Hippocampal formation (tissue), 2 donors: ENCODE results near the gene INCENP.

ENCODE experiments used
- DNase-seq, 2 donors: peaks; one replicate each; lab custom pipeline; 2025; lab: John Stamatoyannopoulos, UW

INCENP gene

DNA sequence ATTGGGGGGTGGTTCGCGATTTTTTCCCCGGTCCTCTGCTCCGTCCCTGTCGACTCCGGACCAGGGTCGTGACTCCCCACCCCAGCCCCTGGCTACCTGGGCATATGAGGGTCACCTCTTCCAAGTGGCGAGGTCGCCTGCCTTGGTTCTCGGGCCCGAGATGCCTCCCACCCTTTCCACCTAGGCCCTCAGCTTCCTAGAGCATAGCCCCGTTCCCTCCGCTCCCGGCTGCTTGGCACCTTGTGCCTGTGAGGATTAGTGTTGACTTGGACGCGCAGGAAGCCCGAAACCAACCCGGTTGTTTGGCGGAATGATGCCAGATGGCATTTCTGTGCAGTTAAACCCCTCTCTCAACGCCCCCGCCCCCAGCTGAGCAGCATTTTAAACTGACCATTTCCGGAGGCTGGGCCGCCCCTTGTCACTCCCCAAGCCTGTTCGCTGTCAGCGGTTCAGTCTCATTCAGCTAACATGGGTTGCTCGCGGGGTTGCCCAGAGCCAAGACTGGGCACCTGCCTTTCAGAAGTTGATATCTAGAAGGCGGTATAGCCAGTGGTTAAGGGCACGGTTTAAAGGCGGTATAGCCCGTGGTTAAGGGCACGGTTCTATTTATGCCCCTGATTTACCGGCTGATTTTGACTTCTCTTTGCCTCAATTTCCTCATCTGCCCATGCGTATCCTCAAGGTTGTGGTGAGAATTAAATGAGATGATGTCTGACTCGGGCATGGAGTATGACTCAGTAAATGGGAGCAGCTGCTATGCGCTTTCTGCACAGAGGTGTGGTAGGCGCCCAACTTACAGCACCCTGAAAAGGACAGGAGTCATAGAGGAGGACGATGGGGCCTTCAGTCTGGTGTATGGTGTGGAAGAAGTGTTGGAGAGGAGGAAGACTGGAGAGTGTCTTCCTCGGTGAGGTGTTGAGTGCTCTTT lies 639 bp downstream of the INCENP start:
- no peak for DNase-seq

DNA sequence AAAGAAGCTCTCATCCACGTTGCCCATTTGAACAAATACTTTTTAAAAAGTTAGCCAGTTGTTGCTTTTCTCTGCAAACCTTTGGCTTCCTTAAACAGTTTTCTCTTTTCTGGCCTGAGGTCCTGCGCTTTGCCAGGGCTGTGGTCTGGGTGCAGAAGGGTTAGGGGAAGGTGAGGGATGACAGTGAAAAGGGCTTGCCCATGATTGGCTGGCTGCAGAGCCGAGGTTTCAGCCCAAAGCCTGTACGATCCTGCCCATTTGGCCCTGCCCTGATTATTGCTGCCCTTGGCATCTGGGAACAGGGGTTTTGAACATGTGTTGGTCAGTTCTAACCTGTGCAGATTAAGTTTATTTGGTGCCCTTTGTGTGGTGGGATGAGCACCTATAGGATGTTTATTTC lies 1.5 kb downstream of the INCENP start:
- DNase-seq, result no peak

DNA sequence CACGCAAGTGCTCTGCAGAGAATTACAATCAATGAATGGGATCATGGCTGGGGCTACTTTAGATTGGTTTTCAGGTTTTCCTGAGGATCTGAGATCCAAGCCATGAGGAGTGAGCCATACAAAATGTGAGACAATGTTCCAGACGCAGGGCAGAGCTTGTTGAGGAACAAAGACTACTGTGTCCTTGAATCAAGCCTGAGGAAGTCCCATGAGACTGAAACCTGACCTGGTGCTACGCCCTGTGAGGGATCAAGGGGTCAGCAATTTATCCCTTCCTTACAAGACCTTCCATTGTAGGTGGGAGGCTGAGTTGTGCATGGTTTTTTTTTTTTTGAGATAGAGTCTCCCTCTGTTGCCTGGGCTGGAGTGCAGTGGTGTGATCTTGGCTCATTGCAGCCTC lies 2.1 kb downstream of the INCENP start:
- no peak for DNase-seq

DNA sequence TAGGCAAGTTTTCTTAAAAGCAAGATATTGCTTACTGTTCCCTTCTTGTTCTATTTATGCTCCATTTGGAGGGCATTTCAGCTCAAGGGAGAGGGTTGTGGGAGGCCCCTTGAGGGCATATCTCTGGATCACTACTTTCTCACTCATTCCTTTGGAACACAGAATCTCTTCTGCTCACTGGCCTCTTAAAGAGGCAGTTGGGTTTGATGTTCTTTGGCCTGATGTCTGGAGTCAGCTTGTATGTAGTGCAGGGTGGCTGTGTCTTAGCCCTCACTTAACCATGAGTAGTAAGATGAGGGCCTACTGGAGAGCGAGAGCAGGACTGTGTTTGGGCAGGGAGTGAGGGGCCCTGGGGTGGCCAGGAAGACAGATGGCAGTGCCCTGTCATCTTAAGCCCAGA lies 3.6 kb downstream of the INCENP start:
- DNase-seq, result no peak

DNA sequence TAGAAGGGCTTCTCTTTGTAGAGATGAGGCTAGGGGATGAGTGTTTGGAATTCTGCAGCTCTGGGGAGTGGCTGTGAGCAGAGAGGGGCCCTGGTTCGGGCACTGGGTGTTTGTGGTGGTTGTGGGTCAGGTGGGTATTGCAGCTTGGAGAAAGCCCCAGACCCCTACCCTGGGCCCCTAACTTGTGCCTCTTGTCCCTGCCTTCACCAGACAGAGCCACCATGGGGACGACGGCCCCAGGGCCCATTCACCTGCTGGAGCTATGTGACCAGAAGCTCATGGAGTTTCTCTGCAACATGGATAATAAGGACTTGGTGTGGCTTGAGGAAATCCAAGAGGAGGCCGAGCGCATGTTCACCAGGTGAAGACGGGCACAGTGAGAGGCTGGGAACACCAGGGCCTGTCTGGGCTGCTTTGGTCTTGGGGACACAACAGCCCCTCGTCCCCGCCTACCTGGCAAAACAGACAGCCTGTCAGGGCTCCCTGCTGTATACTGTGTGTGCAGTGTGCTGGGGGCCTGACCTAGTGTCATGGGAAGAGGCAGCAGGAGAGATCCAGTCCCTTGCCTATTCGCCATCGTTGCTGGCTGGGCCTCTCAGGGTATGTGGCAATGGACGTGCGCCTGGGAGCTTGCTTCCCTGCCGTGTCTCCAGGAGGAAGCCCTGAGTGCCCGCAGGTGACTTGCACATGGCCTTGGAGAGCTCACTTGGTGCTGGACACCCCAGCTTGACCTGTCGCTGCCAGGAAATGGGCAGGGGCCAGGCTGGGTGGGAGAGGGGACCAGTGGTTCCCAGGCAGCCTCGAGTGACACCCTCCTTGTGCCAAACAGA lies 4.3 kb downstream of the INCENP start:
- DNase-seq, result no peak

DNA sequence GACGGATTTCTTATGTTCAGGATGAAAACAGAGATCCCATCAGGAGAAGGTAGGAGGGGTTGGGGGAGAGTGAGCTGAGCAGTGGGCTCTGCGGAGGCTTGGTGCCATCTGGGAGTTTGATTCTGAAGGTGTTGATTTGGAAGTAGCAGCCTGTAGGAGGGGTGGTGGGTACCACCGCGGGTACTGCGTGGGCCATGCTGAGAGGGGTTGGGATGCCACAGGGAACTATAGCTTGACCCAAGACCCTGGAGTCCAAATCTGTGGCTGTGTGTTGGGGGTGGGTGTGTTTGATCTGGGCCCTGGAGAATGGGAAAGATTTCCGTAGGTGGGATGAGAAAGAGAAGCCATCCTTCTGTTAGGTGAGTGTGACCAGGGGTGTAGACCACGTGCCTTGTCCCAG lies 5.0 kb downstream of the INCENP start:
- no peak for DNase-seq

DNA sequence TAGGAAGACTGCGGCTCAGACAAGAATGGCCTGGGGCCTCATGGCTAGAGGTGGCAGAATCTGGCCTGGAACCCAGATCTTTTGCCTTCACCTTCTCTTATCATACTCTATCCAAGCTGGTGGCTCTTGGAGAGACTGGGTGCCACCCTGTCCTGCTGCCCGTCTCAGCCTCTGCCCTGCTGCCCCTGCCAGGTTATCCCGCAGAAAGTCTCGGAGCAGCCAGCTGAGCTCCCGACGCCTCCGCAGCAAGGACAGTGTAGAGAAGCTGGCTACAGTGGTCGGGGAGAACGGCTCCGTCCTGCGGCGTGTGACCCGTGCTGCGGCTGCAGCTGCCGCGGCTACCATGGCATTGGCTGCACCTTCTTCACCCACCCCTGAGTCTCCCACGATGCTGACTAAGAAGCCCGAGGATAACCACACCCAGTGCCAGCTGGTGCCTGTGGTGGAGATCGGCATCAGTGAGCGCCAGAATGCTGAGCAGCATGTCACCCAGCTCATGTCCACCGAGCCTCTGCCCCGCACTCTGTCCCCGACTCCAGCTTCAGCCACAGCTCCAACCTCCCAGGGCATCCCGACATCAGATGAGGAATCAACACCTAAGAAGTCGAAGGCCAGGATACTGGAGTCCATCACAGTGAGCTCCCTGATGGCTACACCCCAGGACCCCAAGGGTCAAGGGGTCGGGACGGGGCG lies 5.9 kb downstream of the INCENP start:
- no peak for DNase-seq

DNA sequence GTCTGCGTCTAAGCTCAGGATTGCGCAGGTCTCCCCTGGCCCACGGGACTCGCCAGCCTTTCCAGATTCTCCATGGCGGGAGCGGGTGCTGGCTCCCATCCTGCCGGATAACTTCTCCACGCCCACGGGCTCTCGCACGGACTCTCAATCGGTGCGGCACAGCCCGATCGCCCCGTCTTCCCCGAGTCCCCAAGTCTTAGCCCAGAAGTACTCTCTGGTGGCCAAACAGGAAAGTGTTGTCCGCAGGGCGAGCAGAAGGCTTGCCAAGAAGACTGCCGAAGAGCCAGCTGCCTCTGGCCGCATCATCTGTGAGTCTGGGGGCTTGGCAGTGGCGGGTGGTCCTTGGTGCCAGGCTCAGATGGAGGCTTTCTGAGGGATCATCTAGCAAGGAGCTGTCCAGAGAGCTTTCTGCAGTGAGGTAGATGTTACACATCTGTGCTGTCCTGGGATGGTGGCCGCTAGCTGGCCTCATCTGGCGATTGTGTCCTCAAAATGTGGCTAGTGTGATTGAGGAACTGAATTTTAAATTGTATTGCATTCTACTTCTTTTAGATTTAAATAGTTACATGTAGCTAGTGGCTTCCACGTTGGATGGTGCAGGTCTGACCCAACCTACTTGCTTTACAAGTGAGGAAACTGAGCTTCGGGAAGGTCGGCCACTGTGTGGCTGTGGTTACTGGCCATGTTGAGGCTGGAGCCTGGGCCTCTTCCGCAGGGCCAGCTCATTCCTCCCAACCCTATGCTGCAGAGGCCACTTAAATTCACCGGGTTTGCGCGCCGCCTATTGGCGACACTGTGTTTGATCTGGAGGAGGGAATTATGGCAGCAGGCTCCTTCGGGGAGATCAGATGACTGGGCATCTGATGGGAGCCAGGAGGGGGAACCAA lies 6.7 kb downstream of the INCENP start:
- DNase-seq, result no peak

DNA sequence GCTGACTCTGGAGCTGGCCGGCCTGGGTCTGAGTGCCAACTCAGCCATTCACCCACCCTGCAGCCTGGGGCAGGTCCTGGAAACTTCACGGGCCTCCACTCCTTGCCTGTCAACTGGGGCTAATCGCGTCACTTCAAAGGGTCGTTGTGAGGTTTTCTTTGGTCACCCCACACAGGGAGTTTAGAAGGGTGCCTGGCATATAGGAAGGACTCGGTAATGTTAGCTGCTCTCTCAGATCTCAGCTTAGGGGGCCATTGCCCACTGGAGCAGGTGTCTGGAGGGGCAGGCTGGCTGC lies 7.3 kb downstream of the INCENP start:
- no peak for DNase-seq

DNA sequence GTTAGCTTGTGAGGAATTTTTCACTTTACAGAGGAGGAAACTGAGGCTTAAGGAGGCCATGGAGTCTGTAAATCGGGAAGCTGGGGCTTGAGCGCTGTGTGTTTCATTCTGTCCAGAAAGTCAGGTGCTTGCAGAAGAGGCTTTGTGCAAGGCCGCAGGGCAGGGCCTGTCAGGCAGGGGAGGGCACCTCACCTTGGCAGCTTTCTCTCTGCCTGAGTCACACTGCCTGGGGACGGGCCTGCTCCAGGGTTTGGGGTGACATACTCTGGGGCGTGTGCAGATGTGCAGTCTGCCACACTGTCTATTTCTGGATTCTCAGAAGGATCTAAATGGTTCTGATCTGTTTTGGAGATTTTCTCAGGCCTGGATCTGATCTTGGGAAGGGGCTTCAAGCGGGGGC lies 8.4 kb downstream of the INCENP start:
- no peak for DNase-seq

DNA sequence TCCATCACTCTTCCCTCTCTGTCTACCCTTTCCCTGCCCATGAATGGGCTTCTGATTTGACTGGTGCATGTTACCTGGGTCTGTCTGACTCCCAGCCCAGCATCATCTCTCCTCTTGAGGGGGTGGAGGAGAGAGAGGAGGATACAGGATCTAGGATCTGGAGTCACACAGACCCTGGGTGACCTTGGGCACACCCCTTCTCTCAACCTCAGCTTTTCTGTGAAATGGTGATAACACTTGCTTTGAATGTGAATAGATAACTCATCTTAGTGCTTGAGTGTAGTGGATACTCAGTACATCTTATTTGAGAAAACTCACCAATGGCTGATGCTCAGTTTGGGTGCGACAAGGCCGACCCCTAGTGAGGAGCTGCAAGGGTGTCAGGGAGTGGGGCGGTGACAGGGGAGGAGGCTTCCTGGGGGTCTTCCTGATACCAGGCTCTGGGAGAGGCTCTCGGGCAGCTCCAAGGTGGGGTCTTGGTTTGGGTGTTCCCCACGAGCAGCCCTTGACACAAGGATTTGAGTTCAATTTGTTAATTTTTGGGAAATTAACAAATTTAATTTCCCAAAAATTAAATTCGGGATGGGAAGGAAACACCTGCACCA lies 9.0 kb downstream of the INCENP start:
- no peak for DNase-seq

DNA sequence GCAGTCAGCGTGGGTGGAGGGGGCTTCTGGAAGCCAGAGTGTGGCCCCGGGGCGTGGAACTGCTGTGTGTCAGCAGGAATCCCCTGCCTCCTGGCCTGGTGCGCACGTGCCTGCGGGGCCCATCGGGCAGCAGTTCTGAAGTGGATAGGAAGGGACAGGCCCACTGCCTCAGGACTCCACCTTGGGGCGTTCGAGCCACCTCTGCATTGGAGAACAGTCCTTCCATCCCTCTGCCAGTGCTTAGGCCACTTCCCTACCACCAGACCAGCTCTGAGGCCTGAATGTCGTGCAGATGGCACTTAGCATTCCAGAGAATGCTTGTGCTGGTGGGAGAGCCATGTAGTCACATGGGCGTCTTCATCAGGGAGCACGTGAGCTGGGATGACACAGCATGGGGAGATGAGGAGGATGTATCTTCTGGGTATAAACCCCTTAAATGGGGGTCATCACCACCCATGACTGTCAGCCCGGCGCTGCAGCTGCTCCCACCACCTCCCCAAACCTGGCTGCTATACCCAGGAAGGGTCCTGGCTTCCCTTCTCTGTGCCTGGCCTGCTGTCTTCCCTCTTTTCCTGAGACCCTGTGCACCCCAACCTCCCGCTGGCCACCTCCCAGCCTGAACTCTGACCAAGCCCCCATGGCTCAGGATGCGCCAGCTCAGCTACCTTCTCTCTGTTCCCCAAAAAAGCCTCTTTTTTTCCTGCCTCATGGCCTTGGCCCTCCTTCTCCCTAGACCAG lies 9.7 kb downstream of the INCENP start:
- no peak for DNase-seq

DNA sequence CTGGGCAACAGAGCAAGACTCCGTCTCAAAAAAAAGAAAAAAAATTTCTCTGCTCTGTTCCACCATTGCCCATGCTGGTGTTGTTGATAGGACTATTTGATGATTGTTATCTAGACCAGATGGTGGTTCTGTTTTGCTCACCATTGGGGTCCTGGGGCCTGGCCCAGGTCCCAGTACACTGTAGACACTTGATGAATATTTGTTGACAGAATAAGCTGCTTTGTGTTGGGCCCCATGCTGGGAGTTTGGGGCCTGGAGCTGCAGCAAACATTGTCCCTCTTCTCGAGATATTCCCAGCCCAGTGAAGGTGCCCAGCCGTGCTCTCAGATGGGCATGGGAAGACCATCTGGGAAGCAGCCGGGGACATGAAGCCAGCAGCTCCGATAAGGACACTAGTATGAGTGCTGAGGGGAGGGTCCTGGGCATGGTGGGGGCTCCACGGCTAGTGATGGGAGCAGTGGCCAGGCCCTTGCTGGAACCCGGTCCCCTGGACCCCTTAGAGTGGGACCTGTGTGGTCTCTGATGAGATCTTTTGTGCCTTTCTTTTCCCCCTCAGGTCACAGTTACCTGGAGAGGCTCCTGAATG lies 13.6 kb downstream of the INCENP start:
- no peak for DNase-seq

DNA sequence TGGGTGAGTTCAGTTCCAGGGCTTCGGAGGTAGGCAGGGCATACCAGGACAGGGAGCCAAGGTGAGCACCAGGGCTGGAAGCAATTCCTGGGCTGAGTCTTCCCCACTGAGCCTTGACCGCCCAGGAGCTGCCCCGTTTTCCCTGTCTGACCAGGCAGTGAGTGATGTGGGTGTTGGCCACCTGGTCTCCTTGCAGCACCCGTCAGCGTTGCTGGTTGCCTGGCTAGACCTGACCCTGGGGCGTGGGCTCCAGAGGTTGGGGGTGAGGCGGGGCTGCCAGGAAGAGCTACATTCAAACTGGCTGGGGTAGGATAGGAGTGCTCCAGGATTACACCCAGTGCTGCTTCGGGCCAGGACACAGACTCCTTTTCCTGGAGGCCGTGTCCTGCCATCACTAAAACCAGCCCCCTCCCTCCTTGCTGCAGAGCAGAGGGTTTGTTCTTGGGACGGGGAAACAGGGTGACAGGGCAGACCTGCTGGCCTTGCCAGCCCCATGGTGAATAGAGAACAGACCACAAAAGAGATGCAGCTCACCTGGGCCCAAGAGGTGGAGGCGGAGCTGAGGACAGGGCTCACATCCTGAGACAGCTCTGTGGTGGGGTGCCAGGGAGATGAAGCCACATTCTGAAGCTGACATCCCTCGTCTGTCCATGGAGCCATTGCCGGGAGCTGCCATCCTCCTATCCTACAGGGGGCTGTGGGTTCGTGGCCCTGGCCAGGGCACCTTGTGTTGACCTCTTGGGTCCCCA lies 14.2 kb downstream of the INCENP start:
- DNase-seq, result no peak

DNA sequence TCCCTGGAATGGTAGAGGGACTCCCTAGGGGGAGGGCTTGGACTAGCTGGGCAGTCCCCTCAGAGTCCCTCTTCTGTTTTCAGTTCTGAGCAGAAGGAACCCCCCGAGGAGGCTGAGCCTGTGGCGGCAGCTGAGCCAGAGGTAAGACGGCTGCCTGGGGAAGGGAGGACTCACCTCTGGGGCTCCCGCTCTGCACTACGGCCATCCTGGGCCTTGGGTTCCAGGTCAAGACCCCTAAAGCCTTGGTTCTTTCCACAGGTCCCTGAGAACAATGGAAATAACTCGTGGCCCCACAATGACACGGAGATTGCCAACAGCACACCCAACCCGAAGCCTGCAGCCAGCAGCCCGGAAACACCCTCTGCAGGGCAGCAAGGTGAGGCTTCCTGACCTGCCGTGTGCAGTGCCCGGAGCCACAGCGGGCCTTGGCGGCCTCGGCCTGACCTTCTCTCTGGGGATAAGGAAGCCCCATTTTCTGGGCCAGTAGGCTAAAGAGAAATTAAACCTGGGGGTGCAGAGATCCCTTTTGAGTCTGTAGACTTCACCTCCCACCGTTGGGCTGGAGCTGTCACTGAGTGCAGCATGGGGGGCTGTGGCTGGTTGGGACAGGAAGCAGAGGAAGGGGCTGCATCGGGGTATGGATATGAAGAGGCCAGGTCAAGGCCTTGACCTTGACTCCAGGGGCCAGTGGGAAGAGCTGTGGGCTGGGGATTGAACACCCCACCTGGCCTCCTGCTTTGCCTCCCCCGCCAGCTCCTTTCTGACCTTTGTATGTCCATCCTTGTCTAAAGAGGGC lies 15.0 kb downstream of the INCENP start:
- DNase-seq, result no peak

DNA sequence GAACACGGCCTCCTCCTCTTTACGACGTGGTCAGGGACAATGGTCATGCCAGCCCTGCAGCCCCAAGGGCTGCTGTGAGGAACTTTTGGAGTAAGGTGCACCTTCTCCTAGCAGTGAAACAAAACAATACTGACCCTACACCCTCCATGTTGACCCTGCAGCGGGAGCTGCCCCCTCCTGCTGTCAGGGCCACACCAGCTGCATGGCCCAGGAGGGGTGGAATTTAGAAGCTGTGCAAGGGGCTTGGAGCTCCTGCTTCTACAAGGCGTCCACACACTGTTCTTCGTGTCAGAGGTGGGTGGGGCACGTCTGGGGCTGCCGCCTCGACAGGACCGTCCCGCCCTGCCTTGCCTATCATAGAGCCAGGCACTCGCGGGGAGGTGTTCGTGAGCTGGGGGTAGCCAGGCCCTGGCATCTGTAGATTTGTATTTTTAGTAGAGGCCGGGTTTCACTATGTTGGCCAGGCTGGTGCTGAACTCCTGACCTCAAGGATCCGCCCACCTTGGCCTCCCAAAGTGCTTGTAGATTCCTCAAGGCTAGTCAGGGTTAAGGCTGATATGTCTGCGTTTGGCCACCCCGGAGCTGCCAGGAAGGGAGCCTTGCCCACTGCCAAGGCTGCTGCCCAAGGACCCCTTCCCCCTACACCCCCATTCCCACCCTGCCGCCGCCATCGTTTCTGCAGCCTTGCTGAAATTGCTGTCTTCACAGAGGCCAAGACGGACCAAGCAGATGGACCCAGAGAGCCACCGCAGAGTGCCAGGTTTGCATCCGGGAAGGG lies 15.9 kb downstream of the INCENP start:
- DNase-seq, result no peak

DNA sequence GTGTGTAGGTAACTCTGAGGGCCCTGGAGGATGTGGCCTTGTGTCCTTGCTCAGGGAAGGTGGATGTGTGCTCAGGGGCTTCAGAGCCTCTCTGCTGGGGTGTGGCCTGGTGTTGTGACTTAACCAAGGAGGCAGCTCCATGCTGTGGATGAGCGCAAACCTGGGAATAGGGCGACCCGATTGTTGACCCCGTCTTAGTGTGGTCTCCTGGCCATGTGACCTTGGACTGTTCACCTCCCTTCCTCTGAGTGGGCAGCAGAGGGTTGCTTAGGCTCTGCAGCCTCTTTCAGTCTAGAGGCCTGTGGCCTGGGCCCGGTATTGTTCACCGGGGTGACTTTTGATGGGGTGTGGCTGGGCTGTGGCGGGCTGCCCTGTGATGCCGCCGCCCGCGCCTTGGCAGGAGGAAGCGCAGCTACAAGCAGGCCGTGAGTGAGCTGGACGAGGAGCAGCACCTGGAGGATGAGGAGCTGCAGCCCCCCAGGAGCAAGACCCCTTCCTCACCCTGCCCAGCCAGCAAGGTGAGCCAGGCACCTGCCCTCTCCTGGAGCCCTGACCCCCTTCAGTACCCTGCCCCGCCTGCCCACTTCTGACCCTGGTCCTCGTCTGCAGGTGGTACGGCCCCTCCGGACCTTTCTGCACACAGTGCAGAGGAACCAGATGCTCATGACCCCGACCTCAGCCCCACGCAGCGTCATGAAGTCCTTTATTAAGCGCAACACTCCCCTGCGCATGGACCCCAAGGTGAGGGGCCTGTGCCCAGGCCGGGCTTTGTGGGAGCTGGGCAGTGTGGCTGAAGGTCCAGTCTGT lies 16.7 kb downstream of the INCENP start:
- no peak for DNase-seq
